ENCODE results near the gene FOS. TPM values are rescaled to one million over a fixed set of nuclear protein-coding genes. Genes with fewer than 3 reads are reported as not detected.

FOS gene
- polyA plus RNA-seq, 1 donor from 2014 or later: 296 TPM

DNA sequence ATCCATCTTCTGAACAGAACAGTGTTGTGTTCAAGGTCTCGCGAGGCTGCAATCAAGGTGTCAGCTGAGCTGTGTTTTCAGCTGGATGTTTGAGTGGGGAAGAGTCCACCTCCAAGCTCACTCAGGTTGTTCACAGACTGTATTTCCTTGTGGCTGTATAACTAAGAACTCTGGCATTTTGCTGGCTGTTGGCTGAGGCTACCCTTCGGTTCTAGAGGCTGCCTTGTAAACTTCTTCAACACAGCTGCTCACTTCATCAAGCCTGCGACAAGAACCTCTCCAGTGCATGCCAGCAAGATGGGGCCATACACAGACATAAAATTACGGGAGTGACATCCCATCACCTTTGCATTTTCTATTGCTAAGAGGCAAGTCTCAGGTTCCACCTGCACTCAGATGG is 12.7 kb downstream of the FOS start:
- Histone ChIP-seq H3K9me2 (ENCODE audit: insufficient read depth, low read length) (no peaks in the 10 kb centered on the region), H3K36me3 (ENCODE audit: insufficient read depth, low read length) (no peaks in the 10 kb centered on the region), H4K20me1 (ENCODE audit: insufficient read depth) (no peaks in the 10 kb centered on the region), H3K9ac (ENCODE audit: low read length) (no peak overlapping the region), H2AFZ (ENCODE audit: low read depth, low read length) (no peak overlapping the region), H3F3A (ENCODE audit: insufficient read depth, low read length, poor library complexity, severe bottlenecking) (peaks cover 8% of the 10 kb centered on the region), H3K79me2 (replicated peaks; ENCODE audit: insufficient read depth, low read length) (no peaks in the 10 kb centered on the region), H3K9me3 (ENCODE audit: low read length) (no peaks in the 10 kb centered on the region), H3K27ac (ENCODE audit: low read length) (no peak overlapping the region), H3K27me3 (ENCODE audit: insufficient read depth, low read depth, low read length) (no peaks in the 10 kb centered on the region), H3K4me3 (ENCODE audit: low read length) (no peak overlapping the region), H3K4me2 (ENCODE audit: low read length) (no peak overlapping the region)
- TF ChIP-seq, protein P1, sequence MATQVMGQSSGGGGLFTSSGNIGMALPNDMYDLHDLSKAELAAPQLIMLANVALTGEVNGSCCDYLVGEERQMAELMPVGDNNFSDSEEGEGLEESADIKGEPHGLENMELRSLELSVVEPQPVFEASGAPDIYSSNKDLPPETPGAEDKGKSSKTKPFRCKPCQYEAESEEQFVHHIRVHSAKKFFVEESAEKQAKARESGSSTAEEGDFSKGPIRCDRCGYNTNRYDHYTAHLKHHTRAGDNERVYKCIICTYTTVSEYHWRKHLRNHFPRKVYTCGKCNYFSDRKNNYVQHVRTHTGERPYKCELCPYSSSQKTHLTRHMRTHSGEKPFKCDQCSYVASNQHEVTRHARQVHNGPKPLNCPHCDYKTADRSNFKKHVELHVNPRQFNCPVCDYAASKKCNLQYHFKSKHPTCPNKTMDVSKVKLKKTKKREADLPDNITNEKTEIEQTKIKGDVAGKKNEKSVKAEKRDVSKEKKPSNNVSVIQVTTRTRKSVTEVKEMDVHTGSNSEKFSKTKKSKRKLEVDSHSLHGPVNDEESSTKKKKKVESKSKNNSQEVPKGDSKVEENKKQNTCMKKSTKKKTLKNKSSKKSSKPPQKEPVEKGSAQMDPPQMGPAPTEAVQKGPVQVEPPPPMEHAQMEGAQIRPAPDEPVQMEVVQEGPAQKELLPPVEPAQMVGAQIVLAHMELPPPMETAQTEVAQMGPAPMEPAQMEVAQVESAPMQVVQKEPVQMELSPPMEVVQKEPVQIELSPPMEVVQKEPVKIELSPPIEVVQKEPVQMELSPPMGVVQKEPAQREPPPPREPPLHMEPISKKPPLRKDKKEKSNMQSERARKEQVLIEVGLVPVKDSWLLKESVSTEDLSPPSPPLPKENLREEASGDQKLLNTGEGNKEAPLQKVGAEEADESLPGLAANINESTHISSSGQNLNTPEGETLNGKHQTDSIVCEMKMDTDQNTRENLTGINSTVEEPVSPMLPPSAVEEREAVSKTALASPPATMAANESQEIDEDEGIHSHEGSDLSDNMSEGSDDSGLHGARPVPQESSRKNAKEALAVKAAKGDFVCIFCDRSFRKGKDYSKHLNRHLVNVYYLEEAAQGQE (IDR thresholded peaks at IDR 0.05; ENCODE audit: borderline replicate concordance): no peak
- TF ChIP-seq TAF1 (IDR thresholded peaks at IDR 0.05; ENCODE audit: low read depth) (no peak), SMC3 (conservative IDR thresholded peaks at IDR 0.05; ENCODE audit: poor library complexity) (no peak), EZH2 (IDR thresholded peaks at IDR 0.05; ENCODE audit: borderline replicate concordance, insufficient read depth, low read length, poor library complexity, severe bottlenecking) (no peak), EP300 (conservative IDR thresholded peaks at IDR 0.05; ENCODE audit: poor library complexity, severe bottlenecking) (no peak)
- TF ChIP-seq, protein P2, sequence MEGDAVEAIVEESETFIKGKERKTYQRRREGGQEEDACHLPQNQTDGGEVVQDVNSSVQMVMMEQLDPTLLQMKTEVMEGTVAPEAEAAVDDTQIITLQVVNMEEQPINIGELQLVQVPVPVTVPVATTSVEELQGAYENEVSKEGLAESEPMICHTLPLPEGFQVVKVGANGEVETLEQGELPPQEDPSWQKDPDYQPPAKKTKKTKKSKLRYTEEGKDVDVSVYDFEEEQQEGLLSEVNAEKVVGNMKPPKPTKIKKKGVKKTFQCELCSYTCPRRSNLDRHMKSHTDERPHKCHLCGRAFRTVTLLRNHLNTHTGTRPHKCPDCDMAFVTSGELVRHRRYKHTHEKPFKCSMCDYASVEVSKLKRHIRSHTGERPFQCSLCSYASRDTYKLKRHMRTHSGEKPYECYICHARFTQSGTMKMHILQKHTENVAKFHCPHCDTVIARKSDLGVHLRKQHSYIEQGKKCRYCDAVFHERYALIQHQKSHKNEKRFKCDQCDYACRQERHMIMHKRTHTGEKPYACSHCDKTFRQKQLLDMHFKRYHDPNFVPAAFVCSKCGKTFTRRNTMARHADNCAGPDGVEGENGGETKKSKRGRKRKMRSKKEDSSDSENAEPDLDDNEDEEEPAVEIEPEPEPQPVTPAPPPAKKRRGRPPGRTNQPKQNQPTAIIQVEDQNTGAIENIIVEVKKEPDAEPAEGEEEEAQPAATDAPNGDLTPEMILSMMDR (IDR thresholded peaks at IDR 0.05; ENCODE audit: poor library complexity, severe bottlenecking): no peak

DNA sequence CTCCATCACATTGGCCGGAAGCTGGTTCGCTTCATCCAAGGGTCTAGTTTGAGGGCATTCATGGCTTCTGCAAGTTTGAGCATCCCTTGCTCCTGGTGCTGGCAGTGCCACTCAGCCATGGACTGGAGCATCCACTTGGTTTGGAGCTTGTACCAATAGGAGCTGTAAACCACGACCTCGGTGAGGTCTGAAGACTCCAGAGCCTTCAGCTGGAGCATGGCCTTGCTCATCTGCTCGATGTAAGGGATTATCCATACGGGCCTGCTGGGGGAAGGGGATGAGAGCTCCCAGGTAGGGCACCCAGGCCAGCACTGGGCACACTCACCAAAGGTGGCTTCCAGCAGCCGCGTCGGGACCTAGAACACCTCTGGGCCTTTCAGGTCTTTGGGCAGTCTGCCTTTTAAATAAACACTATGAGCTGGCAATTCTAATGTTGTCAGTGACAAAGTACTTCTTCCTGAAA is 13.5 kb downstream of the FOS start:
- no peaks in the 10 kb centered on the region for H3K9me3 ChIP-seq (ENCODE audit: low read length)
- no peaks in the 10 kb centered on the region for H3K36me3 ChIP-seq (ENCODE audit: insufficient read depth, low read length)
- TF ChIP-seq EP300 (conservative IDR thresholded peaks at IDR 0.05; ENCODE audit: poor library complexity, severe bottlenecking): no peak
- no peak for TF ChIP-seq RAD21 (conservative IDR thresholded peaks at IDR 0.05)
- no peak for TF ChIP-seq TAF1 (IDR thresholded peaks at IDR 0.05; ENCODE audit: low read depth)
- TF ChIP-seq SMC3 (conservative IDR thresholded peaks at IDR 0.05; ENCODE audit: poor library complexity): no peak
- no peak for TF ChIP-seq EZH2 (IDR thresholded peaks at IDR 0.05; ENCODE audit: borderline replicate concordance, insufficient read depth, low read length, poor library complexity, severe bottlenecking)
- TF ChIP-seq, protein P1 (IDR thresholded peaks at IDR 0.05; ENCODE audit: borderline replicate concordance): no peak
- TF ChIP-seq POLR2AphosphoS5 (IDR thresholded peaks at IDR 0.05): no peak
- TF ChIP-seq MXI1 (conservative IDR thresholded peaks at IDR 0.05; ENCODE audit: poor library complexity, severe bottlenecking): no peak
- TF ChIP-seq, protein P2 (IDR thresholded peaks at IDR 0.05; ENCODE audit: poor library complexity, severe bottlenecking): no peak
- no peak overlapping the region for H3K9ac ChIP-seq (ENCODE audit: low read length)
- H3K27me3 ChIP-seq (ENCODE audit: insufficient read depth, low read depth, low read length): no peaks in the 10 kb centered on the region
- H4K20me1 ChIP-seq (ENCODE audit: insufficient read depth): no peaks in the 10 kb centered on the region
- H3K4me3 ChIP-seq (ENCODE audit: low read length): no peak overlapping the region
- H2AFZ ChIP-seq (ENCODE audit: low read depth, low read length): no peak overlapping the region
- H3F3A ChIP-seq (ENCODE audit: insufficient read depth, low read length, poor library complexity, severe bottlenecking): peaks cover 8% of the 10 kb centered on the region
- no peak overlapping the region for H3K27ac ChIP-seq (ENCODE audit: low read length)
- no peaks in the 10 kb centered on the region for H3K9me2 ChIP-seq (ENCODE audit: insufficient read depth, low read length)
- no peaks in the 10 kb centered on the region for H3K79me2 ChIP-seq (replicated peaks; ENCODE audit: insufficient read depth, low read length)
- H3K4me2 ChIP-seq (ENCODE audit: low read length): no peak overlapping the region
